GM18868 (cell line): ENCODE measurements around the gene SFXN1.
"Not testable (repeated sequence)": the region's sequence is repeated elsewhere in the genome, so short reads cannot be mapped to it uniquely, and the experiment has no call there.

Experiments used
- ATAC-seq: cut with Tn5 transposase; IDR thresholded peaks from one replicate; pipeline ENCODE4 v1.9.1; 2021; ENCODE audit warnings: mild to moderate bottlenecking, moderate library complexity; ENCODE audit not compliant: unreplicated experiment

The SFXN1 gene

DNA sequence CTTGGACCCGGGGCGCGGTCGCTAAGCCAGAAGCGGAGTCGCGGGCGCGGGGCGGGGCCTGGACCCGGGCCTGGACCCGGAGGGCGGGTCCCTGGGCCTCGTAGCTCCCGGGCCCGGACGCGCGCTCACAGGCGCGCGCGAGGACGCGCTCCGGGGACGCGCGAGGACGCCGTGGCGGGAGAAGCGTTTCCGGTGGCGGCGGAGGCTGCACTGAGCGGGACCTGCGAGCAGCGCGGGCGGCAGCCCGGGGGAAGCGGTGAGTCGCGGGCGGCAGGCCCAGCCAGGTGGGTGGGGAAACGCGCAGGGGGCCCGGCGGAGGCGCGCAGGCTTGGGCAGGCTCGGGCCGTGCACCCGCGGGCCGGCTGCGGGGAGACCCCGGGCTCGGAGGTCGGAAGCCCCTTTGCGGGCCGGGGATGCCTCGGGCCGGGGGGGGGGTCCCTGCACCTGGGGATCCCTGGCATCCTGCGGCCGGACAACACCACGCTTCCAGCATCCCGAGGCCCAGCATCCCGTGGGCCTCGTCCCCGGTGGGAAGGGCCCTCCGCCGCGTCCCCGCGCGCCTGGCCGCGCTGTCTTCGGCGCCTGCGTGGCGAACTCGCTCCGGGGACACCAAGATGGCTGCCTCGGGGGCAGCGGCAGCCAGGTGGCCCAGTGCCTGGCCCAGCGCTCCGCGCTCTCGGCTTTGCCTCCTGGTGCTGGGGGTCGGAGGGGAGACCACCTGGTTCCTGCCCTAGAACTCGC, at the start of gene SFXN1:
TSS of gene SFXN1 (plus strand) at position 177 of the 741 bp plus-strand sequence. CDS start 13,544 bp downstream, outside the sequence.
- peak; percentile 87 for ATAC-seq

GRCh38 chr5:175434800-175435199, 43.6 kb upstream of the SFXN1 start:
- ATAC-seq = no peak

DNA sequence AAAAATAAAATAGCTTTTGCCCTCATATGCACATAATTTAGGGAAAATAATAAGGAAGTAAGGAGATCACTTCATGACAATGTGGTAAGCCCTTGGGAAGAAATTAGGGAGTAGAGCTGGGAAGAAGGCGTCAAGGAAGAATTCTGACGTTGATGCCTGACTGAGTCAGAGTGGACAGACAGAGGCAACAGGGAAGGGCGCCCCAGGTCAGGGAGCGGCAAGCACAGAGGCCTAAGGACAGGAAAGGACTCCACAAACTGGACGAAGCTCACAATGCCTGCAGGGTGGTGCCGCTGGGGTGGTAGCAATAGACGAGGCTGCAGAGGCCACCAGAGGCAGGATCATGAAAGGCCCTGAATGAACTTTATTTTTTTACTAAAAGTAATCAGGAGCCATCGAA, 42.0 kb upstream of the SFXN1 start:
- no peak for ATAC-seq

DNA sequence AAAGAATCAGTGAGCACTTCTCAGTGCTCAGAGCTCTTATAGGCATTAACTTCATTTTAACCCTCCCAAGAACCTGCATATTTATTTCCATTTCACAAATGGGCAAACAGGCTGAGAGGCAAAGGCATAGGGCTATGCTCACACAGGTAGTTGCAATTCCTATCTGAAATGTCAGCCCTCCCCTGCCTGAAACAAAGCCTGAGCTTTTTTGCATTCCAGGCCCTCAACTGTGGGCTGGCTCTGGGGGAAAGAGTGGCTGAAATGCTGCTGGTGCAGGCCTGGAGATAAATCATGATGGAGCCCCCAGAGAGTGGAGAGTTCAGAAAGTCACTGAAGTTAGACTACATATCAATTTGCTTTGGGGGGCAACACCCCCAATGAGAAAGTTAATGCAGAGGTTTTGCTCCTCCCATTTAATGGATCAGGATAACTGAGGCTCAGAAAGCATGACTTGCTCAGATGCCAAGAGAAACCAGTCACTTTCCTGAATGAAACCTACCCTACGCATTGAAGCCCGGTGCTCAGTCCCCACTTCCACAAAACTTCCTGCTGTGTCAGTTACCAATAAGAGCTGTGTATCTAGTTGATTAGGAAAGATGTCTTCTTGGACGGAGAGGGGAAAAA, 40.0 kb upstream of the SFXN1 start:
- no peak for ATAC-seq

GRCh38 chr5:175443514-175444059, 34.8 kb upstream of the SFXN1 start:
- ATAC-seq = no peak

DNA sequence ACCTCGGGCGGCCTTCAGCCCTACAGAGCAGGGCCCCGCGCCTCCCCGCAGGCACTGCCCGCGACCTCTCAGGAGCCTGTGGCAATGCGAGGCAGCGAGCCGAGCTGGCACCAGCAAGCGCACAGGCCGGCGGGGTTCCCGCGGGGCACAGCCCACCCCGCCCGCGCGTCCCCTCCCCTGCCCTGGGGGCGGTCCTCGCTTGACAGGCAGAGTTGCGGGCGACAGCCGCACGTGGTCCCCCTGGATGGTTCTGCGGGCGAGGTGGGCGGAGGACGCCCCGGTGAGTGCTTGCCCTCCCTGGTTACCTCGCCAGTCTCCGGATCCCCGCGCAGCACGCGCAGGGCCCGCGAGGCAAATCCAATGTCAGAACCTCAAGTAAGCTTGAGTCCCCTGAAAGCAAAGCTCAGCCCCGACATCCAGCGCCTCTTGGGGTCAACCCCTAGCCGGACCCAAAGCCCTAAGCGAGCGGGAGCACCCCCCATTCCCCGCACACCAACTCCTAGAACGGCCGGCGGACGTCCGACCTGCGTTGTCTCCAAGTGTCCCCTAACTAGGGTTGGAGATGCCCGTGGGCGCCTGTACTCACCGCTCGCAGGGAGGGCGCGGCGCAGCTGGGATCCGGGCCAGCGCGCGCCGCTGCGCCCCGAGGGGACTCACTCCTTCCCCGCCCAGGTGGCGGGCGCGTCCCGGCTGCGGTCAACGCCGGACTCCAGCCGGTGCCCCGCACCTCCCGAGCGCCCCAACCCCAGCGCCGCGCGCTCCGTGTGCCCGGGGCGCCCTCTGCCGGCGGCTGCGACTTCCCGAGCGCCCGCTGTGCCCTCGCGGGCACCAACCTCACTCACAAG, 34.1 kb upstream of the SFXN1 start, which contains the start of gene DRD1:
TSS of gene DRD1 (minus strand) at position 123 of the 845 bp plus-strand sequence. CDS start 1,083 bp downstream, outside the sequence.
- peak; percentile 70 for ATAC-seq

GRCh38 chr5:175444905-175445456, 33.4 kb upstream of the SFXN1 start:
- no peak for ATAC-seq

GRCh38 chr5:175446378-175446777, 32.0 kb upstream of the SFXN1 start:
- ATAC-seq = not testable (repeated sequence)

GRCh38 chr5:175447571-175447970, 30.8 kb upstream of the SFXN1 start:
- no peak for ATAC-seq

DNA sequence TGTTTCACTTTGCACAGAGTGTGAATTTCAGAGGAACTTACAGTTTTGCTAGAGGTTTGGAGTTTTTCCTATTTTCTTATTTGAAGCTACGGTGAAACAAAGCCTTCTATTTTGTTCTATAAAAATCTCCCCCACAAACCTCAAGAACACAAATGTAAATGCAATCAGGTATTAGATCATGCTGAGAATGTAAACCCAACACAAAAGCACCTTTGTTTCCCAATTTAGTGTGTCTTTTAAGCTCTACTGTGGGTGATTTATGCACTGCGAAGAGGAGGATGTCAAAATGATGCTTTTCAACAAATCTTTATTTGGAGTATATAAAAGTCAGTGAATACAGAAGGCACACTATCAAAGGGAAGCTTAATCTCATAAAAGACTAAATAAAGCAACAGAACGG, 30.1 kb upstream of the SFXN1 start:
- no peak for ATAC-seq

GRCh38 chr5:175452166-175452565, 26.2 kb upstream of the SFXN1 start:
- ATAC-seq = no peak

DNA sequence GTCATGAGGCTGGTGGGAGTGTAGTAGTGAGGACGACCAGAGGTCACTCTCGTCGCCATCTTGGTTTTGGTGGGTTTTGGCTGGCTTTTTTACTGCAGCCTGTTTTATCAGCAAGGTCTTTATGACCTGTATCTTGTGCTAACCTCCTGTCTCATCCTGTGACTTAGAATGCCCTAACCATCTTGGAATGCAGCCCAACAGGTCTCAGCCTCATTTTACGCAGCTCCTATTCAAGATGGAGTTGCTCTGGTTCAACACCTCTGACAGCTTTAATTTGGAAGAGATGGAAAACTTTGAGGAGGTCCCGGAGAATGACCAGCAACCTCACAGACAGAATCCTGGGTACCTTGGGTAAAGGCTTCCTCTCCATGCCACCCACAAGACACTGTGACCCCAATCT, 24.0 kb upstream of the SFXN1 start:
- ATAC-seq = not testable (repeated sequence)

GRCh38 chr5:175456105-175456742, 22.1 kb upstream of the SFXN1 start:
- ATAC-seq = no peak

DNA sequence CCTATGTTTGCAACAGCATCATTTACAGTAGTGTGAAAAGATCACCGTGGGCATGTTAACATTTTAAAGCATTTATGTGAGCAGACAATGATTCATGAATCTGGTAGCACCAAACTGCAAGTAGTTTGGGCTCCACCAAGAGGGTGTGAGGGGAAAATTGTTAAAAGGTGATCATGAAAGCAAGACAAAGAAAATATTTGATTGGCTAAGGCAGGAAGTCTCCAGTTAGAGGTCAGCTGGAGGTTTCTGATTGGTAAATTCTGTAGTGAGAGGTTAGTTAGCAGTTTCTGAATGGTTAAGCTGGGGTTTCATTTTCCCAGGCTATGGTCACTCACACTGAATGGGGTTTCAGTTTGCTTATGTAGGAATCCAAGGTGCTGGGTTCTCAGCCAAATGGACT, 20.9 kb upstream of the SFXN1 start:
- peak; percentile 68 for ATAC-seq

- ATAC-seq = no peak
These were observed 18.2 kb upstream of the SFXN1 start for GRCh38 chr5:175460126-175460525.

- ATAC-seq = no peak
These were observed 17.8 kb upstream of the SFXN1 start for GRCh38 chr5:175460552-175460951.

DNA sequence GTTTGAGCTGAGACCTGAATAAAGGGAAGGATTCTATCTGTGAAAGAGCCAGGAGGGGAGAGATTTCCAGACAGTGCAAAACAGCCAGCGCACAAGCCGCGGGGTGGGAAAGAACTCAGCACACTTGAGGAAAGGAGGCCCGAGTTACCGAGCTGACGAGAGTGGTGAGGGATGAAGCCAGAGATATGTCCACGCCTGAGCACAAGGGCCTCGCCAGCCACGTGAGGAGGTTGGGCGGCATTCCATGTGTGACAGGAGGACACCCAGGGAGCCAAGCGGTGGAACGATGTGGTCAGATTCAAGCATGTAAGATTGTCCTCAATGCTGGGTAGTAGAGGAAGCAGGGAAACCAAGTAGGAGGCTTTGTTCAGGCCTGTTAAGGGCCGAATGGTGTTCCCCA, 17.0 kb upstream of the SFXN1 start:
- ATAC-seq = no peak

DNA sequence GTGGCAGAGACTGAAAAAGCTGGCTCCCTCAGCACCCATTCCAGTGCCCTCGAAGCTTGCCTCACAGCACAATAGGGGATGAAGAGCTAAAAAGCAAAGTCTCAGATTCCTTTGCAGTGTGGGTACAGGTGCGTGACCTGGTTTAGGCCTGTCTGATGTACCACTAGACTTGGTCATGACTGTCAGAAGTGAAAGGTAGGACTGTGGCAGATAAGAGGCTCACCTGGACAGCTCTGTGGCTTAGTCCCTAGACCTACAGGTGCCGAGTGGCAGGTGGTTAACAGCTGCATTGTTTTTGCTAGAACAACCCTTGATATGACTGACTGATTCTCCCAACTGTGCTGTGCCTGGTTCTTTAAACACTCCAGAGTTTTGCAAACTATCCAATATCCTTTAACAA, 14.7 kb upstream of the SFXN1 start:
- ATAC-seq = no peak

DNA sequence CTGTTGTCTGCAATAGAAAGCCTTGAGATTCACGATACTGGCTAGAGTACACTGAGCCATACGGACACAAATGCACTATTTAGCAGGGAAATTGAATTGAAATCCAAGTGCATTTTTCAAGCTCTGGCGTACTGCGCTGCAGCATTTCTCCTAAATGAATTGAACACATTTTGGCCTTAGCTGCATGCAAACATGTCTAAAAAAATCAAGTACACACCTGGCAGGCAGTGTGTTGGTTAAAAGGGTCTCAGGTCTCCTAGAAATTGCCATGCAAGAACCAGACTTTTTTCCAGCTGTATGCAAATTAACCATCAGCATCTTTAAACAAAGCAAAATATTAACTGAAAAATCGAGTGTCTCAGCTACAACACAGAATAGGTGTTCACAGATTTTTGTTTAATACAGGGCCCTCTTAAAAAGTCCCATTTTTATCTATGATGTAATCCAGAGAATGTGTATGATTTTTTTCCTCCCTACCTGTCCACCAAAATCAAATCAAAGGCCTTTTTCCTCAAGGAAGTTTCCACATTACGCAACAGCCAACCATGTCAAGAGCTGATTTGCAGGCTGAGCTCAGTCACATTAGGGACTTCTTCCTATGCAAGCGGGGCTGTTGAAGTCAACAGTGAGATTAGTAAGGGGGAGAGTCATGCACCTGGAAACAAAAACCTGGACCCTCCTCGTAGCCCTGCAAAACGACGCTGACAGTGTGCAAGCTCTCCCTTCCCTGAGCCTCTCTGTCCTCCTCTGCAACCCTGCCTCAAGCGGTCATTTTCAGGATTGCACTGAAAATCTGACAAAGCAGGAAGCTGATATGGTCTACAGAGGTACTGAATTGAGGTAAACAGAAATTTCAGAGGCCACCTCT, 14.1 kb upstream of the SFXN1 start:
- ATAC-seq = peak; percentile 99

GRCh38 chr5:175464942-175465233, 13.5 kb upstream of the SFXN1 start:
- no peak for ATAC-seq
